Ishikawa (cell line): ENCODE measurements around the gene SETD1A.

Experiments used
- CEBPB ChIP-seq: IDR thresholded peaks from 2 replicates; pipeline ENCODE4 v1.6.1; 2012
- CREB1 ChIP-seq: IDR thresholded peaks from 2 replicates; pipeline ENCODE4 v1.6.1; 2012; ENCODE audit warnings: low read depth
- EP300 ChIP-seq: IDR thresholded peaks from 2 replicates; pipeline ENCODE4 v1.6.1; 2012; ENCODE audit warnings: borderline replicate concordance
- FOXM1 ChIP-seq: IDR thresholded peaks from 2 replicates; pipeline ENCODE4 v1.6.1; 2012; ENCODE audit warnings: low read depth, borderline replicate concordance
- NFIC ChIP-seq: IDR thresholded peaks from 2 replicates; pipeline ENCODE4 v1.6.1; 2012
- RAD21 ChIP-seq: IDR thresholded peaks from 2 replicates; pipeline ENCODE4 v1.6.1; 2012; ENCODE audit warnings: low read depth
- TAF1 ChIP-seq: IDR thresholded peaks from 2 replicates; pipeline ENCODE4 v1.6.1; 2012; ENCODE audit warnings: low read depth, mild to moderate bottlenecking
- YY1 ChIP-seq: IDR thresholded peaks from 2 replicates; pipeline ENCODE4 v1.6.1; 2012; ENCODE audit warnings: low read depth
- ZBTB7A ChIP-seq: IDR thresholded peaks from 2 replicates; pipeline ENCODE4 v1.6.1; 2012; ENCODE audit warnings: low read depth
- TF ChIP-seq, protein P1 (sequence below): IDR thresholded peaks from 2 replicates; pipeline ENCODE4 v1.6.1; 2012
- TF ChIP-seq, protein P2 (sequence below): IDR thresholded peaks from 2 replicates; pipeline ENCODE4 v1.6.1; 2012; ENCODE audit warnings: low read depth, mild to moderate bottlenecking
- TF ChIP-seq, protein P3 (sequence below): IDR thresholded peaks from 2 replicates; pipeline ENCODE4 v1.6.1; 2012

- TF ChIP-seq EP300: no peak
- no peak for TF ChIP-seq CEBPB
- no peak for TF ChIP-seq NFIC
- TF ChIP-seq, protein P1, sequence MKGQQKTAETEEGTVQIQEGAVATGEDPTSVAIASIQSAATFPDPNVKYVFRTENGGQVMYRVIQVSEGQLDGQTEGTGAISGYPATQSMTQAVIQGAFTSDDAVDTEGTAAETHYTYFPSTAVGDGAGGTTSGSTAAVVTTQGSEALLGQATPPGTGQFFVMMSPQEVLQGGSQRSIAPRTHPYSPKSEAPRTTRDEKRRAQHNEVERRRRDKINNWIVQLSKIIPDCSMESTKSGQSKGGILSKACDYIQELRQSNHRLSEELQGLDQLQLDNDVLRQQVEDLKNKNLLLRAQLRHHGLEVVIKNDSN: no peak
- TF ChIP-seq FOXM1: no peak
- no peak for TF ChIP-seq CREB1
- no peak for TF ChIP-seq YY1
- no peak for TF ChIP-seq RAD21
- TF ChIP-seq TAF1: no peak
- TF ChIP-seq, protein P2, sequence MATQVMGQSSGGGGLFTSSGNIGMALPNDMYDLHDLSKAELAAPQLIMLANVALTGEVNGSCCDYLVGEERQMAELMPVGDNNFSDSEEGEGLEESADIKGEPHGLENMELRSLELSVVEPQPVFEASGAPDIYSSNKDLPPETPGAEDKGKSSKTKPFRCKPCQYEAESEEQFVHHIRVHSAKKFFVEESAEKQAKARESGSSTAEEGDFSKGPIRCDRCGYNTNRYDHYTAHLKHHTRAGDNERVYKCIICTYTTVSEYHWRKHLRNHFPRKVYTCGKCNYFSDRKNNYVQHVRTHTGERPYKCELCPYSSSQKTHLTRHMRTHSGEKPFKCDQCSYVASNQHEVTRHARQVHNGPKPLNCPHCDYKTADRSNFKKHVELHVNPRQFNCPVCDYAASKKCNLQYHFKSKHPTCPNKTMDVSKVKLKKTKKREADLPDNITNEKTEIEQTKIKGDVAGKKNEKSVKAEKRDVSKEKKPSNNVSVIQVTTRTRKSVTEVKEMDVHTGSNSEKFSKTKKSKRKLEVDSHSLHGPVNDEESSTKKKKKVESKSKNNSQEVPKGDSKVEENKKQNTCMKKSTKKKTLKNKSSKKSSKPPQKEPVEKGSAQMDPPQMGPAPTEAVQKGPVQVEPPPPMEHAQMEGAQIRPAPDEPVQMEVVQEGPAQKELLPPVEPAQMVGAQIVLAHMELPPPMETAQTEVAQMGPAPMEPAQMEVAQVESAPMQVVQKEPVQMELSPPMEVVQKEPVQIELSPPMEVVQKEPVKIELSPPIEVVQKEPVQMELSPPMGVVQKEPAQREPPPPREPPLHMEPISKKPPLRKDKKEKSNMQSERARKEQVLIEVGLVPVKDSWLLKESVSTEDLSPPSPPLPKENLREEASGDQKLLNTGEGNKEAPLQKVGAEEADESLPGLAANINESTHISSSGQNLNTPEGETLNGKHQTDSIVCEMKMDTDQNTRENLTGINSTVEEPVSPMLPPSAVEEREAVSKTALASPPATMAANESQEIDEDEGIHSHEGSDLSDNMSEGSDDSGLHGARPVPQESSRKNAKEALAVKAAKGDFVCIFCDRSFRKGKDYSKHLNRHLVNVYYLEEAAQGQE: no peak
- no peak for TF ChIP-seq ZBTB7A
- TF ChIP-seq, protein P3, sequence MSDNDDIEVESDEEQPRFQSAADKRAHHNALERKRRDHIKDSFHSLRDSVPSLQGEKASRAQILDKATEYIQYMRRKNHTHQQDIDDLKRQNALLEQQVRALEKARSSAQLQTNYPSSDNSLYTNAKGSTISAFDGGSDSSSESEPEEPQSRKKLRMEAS: no peak
These were observed 22.9 kb downstream of the SETD1A start for GRCh38 chr16:30980434-30980833.
